NCI-H526 (cell line): ENCODE measurements around the gene SPATA24.
"Not testable (repeated sequence)": the region's sequence is repeated elsewhere in the genome, so short reads cannot be mapped to it uniquely, and the experiment has no call there.

ENCODE experiments used
- DNase-seq, 2 experiments: peaks; one replicate each; lab custom pipeline; 2025; lab: John Stamatoyannopoulos, UW

Gene SPATA24

GRCh38 chr5:139416651-139417050 lies 12.8 kb upstream of the SPATA24 start:
- no peak for DNase-seq

GRCh38 chr5:139415869-139416268 lies 12.0 kb upstream of the SPATA24 start:
- no peak for DNase-seq

GRCh38 chr5:139415221-139415861 lies 11.5 kb upstream of the SPATA24 start:
- DNase-seq: no peak

- DNase-seq: no peak
Observed at GRCh38 chr5:139414581-139415130, 10.8 kb upstream of the SPATA24 start.

GRCh38 chr5:139413963-139414362 lies 10.1 kb upstream of the SPATA24 start:
- no peak for DNase-seq

GRCh38 chr5:139413153-139413552 lies 9.3 kb upstream of the SPATA24 start:
- no peak for DNase-seq

- no peak for DNase-seq
Observed at GRCh38 chr5:139410993-139411828, 7.3 kb upstream of the SPATA24 start.

- no peak for DNase-seq
Observed at GRCh38 chr5:139410121-139410992, 6.5 kb upstream of the SPATA24 start.

- not testable (repeated sequence) for DNase-seq
Observed at GRCh38 chr5:139409116-139409515, 5.2 kb upstream of the SPATA24 start.

- DNase-seq: no peak
Observed at GRCh38 chr5:139408191-139408590, 4.3 kb upstream of the SPATA24 start.

- no peak for DNase-seq
Observed at GRCh38 chr5:139407517-139407916, 3.6 kb upstream of the SPATA24 start.

GRCh38 chr5:139406963-139407362 lies 3.1 kb upstream of the SPATA24 start:
- no peak for DNase-seq

- DNase-seq: peak; percentile 50 to 64
Observed at GRCh38 chr5:139404484-139404840, 573 bp upstream of the SPATA24 start.

- DNase-seq: no peak
Observed at GRCh38 chr5:139403418-139403786, 487 bp downstream of the SPATA24 start.

- DNase-seq: peak in 1 of 2 experiments; percentile 68
Observed at GRCh38 chr5:139402561-139403158, 1.2 kb downstream of the SPATA24 start.

GRCh38 chr5:139401546-139401945 lies 2.3 kb downstream of the SPATA24 start:
- DNase-seq: no peak

- no peak for DNase-seq
Observed at GRCh38 chr5:139399501-139400121, 4.3 kb downstream of the SPATA24 start.

GRCh38 chr5:139397921-139398320 lies 6.0 kb downstream of the SPATA24 start:
- DNase-seq: no peak

- no peak for DNase-seq
Observed at GRCh38 chr5:139396691-139397090, 7.2 kb downstream of the SPATA24 start.

GRCh38 chr5:139395844-139396640 lies 7.8 kb downstream of the SPATA24 start:
- DNase-seq: no peak
